CD1c-positive myeloid dendritic cell (primary cell): Measurements from ENCODE around the gene CPEB3.

Source experiments
- DNase-seq: peaks from one replicate; pipeline ENCODE4 v3.0.0-alpha.2; 2016; ENCODE audit errors: extremely low spot score

CPEB3 gene

GRCh38 chr10:92103376-92104090 is 187.3 kb downstream of the CPEB3 start:
- DNase-seq: no peak

GRCh38 chr10:92102601-92103213 is 188.2 kb downstream of the CPEB3 start:
- no peak for DNase-seq

- DNase-seq: no peak
These were observed 195.9 kb downstream of the CPEB3 start for GRCh38 chr10:92094960-92095359.

DNA sequence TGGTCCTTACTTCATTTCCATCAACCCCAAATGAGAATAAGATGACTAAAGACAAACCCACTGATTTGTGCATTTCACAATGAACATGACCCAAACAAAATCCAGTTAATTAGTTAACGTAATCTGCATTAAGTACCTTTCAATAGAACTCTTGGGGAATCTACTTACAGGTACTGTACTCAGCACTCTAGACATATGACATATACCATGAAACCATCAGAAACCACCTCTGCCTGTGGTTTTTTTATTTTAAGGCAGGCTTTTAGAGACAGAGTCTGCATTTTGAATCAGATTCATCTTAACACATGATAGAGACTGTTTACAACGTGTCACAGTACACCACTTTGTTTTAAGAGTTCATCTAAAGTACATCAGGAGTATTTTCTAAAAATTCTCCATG is 198.9 kb downstream of the CPEB3 start:
- DNase-seq: no peak

- DNase-seq: peak; percentile 72
These were observed 203.0 kb downstream of the CPEB3 start for GRCh38 chr10:92087750-92088395.

GRCh38 chr10:92082583-92083280 is 208.1 kb downstream of the CPEB3 start:
- peak; percentile 53 for DNase-seq

- no peak for DNase-seq
These were observed 209.2 kb downstream of the CPEB3 start for GRCh38 chr10:92081641-92082040.

DNA sequence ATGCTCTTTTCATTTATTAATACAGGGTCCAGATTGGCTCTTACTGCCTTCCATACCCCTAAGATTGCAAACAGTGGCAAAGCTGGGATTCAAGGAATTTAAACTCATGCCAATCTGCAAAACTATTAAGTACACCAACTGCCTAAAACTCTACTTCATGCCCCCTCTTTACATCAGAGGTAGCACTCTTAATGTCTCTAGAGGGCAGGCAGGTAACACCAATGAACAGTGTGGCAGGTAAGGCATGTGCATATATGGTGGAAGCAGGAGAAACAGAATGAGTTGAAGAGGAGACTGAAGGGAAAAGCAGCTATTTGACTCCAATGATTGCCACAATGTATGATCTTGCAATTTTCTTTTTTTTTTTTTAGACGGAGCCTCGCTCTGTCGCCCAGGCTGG is 210.6 kb downstream of the CPEB3 start:
- DNase-seq: no peak

DNA sequence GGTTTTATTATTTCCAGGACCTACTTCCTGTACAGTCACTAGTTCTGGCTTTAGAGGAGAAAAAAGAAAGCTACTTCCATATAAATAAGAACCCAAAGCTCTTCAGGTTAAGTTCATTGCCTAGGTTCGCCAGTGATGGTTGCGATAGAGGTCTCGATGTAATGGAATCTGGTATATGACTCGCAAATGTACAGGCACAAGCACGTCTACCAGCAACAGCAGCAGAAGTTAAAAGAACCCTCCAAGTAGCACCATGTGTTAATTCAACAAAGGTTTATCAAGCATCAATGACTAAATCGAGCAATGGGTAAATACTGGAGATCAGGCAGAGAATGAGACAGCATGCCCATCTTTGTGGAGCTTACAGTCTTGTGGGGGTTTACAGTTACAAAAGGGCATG is 211.9 kb downstream of the CPEB3 start:
- DNase-seq: no peak

GRCh38 chr10:92076722-92077121 is 214.2 kb downstream of the CPEB3 start:
- DNase-seq: no peak

DNA sequence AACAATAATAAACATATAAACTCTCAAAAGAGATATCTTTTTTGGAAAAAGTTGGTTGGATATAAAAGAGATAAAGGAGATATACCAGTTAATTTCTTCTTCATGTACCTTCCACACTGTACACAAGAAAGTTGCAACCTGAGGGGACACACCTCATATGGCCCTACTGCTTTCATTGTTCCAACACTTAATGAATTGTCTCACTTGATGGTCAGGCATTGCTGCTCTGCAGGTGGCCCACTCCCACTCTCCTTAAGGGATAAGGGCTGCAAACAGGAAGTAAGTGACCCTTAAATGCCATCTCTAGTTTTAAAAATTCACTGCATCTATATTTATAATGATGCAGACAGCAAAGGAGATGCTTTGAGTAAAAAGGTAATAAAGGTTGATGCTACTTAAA is 215.0 kb downstream of the CPEB3 start:
- DNase-seq: no peak

DNA sequence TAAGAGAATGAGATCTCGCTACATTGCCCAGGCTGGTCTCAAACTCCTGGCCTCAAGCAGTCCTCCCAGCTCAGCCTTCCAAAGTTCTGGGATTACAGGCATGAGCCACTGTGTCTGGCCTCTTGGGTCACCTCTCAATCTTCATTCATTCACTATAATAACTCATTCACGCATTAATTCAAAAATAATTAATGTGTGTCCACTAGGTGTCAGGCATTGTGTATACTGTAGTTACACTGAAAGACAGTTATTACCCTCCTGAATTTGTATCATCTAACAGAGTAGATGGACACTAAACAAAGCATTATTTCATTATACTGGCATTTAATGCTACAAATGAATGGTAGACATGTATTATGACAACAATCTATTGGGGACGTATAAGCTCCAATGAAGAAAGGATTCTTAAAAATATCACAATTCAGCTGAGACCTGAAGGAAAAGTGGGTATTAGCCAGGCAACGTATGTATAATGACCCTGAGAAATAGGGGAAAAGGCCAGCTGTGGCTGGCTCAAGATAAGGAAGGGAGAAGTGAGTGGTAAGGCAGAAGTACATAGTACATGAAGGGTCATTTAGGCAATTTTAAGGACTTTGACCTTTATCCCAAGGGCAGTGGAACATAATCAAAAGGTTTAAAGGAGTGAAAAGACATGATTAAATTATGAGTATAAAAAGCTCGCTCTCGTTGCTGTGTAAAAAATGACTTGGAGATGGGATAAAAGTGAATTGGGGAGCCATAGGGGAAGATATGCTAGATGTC is 216.6 kb downstream of the CPEB3 start:
- no peak for DNase-seq

DNA sequence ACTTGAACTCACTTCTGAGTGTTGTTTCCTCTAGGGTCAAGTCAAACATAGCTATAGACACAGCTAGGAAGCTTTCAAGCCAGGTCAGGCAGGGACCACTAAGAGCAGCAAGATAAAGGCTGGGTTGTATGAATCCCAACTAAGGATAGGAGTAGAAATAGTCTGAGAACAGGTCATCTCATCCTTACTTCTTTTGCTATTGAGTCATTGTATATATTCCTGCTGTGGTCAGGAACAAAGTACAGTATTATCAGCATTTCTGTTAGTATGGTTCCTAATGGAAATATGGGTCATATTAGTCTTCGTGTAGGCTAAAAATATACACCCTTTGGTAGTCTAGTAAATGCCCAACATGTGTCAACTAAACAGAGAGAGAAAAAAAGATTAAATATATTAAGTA is 222.0 kb downstream of the CPEB3 start:
- DNase-seq: no peak

GRCh38 chr10:92066386-92066785 is 224.5 kb downstream of the CPEB3 start:
- DNase-seq: no peak

DNA sequence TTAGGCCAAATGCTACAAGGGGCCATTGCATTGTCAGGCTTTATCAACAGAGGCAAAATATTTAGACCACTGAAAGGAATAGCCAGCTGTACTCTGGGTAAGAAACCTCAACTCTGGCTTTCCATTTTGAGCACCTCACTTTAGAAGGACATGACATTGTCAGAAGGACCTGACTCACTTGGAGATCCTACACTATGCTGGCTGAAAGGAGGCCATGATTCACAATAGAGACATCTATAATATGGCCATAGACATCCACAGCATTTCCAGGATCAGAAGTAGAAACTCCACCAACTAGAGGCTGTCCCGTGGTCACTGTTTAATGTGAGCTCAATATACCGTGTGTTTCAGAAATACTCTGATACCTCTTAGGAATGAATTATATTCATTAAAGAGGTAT is 226.4 kb downstream of the CPEB3 start:
- no peak for DNase-seq

DNA sequence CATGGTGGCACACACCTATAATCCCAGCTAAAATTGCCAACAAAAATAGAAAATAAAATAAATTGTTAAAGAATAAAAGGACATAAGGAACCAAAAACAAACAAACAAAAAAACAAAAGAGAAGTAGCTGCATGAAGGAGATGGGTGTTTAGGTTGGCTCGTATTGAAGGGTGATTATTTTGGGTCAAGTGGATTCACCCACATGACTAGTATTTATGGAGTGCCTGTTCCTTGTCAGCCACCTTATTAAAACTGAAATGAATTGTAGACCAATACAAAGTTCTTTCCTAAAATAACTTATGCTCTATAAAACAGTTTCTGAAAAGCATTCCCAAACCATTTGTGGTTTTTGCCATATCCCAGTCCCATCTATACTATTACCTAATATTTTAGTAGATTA is 228.6 kb downstream of the CPEB3 start:
- DNase-seq: no peak

DNA sequence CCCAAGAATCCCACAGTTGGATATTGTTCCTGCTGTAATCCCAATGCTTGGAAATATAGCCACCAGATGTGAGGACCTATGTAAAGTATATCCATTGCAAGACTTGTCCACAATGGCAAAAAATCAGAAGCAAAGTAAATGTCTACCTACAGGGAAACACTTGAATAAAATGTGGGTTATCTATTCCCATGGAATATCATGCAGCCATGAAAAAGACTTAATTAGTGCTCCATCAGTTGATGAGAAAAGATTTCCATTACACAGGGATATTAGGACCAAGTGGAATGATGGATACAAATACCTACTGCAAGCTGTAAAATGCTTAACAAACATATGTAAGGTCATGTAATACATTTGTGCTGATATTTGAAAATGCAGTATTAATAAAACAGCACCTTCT is 236.1 kb downstream of the CPEB3 start:
- DNase-seq: no peak

DNA sequence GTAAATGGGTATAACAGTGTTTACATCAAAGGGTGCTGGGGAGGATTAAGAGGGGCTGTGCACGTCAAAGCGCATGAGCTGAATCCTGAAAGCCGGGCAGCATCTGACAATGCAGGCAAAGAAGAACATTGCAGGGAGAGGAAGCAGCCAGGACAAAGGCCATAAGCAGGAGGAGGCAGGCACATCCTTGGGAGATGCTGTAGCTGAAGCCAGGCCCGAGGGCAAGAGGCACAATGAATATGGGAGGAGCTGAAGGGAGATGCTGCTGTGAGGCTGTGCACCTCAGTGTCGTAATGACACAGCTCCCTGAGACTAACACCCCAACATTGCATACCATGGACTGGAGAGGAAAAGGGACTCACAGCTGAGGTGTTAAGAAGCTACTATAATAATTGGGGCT is 238.1 kb downstream of the CPEB3 start:
- no peak for DNase-seq

DNA sequence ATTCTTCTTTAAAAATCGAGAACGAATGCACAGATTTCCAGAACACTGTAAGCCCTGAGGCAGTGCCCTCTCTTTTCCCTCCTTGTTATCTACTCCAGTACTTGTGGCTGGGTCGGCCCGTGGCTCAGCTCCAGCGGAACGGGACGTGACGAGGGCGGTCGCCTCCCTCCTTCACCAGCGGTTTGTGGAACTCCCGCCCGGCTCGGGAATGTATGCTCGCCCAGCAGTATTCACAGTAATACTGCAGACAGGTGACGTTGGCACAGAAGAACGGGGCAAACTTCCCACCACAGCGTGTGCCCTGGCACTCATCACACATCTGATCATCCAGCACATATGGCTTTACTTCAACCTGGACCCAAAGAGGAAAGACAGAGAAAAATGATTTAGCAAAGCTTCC is 238.8 kb downstream of the CPEB3 start:
- DNase-seq: no peak

DNA sequence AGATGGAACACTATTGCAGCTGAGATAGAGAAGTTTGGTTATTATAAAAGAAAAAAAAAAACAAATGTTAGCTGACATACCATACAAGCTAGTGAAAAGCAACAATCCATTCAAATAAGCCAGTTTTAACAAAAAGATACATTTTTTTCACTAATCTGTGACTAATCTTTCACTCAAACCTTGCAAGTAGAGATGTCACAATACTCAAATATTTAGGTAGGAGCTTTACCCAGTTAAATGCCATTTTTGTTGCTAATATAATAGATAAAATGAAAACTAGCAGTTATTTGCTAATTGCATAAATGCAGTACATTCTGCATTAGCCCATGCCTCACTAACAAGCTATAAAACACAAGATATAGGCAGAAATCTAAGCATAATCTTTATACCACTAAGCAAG is 243.7 kb downstream of the CPEB3 start:
- no peak for DNase-seq

- DNase-seq: no peak
These were observed 245.2 kb downstream of the CPEB3 start for GRCh38 chr10:92045641-92046106.

DNA sequence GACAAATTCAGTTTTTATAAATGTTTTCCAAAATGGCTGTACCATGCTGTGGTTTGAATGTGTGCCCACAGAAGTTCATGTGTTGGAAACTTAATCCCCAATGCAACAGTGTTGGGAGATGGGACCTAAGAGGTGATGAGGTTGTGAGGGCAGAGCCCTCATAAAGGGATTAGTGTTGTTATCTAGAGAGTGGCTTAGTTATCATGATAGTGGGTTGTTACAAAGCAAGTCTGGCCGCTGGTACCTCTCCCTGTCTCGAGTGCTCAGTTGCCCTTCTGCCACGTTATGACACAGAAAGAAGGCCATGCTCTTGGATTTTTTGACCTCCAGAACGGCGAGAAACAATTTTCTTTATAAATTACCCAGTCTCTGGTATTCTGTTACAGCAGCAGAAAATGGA is 248.3 kb downstream of the CPEB3 start:
- DNase-seq: no peak
